ENCODE measurements around the gene SURF4. TPM values are rescaled to one million over a fixed set of nuclear protein-coding genes. Genes with fewer than 3 reads are reported as not detected.

Gene SURF4
- polyA plus RNA-seq, 3 donors, result 61.4 to 175 (median 157) TPM

DNA sequence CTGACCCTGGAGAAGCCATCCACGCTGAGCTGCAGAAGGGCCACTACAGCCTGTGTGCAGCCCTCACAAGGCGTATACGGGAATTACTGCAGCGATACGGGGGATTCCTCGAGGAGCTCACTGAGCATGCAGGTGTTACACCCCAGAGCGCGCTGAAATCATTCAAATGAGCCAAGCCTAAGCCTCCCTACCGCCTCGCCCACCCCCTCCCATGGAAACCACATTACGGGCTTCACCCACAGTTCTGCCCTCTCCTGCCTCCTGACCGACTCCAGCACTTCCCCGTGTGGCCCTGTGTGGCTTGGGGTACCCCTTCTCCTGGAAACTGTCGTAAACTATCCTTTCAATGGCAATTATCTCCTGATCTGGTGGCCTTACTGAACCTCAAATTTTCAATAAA is 53.2 kb downstream of the SURF4 start:
- TF ChIP-seq, protein P1, sequence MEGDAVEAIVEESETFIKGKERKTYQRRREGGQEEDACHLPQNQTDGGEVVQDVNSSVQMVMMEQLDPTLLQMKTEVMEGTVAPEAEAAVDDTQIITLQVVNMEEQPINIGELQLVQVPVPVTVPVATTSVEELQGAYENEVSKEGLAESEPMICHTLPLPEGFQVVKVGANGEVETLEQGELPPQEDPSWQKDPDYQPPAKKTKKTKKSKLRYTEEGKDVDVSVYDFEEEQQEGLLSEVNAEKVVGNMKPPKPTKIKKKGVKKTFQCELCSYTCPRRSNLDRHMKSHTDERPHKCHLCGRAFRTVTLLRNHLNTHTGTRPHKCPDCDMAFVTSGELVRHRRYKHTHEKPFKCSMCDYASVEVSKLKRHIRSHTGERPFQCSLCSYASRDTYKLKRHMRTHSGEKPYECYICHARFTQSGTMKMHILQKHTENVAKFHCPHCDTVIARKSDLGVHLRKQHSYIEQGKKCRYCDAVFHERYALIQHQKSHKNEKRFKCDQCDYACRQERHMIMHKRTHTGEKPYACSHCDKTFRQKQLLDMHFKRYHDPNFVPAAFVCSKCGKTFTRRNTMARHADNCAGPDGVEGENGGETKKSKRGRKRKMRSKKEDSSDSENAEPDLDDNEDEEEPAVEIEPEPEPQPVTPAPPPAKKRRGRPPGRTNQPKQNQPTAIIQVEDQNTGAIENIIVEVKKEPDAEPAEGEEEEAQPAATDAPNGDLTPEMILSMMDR (IDR thresholded peaks at IDR 0.05), result no peak
- Mint-ChIP-seq H3K27me3 (ENCODE audit: low read depth in 3 of 3) (peaks cover 5 to 15% (median 5%) of the 10 kb centered on the region in 3 donors), H3K36me3 (no peaks in the 10 kb centered on the region), H3K27ac (no peak overlapping the region), H3K4me3 (no peak overlapping the region), H3K9me3 (peaks cover 0 to 4% (median 0%) of the 10 kb centered on the region in 7 donors), H3K4me1 (peaks cover 5% of the 10 kb centered on the region)
- H3K9me3 ChIP-seq (replicated peaks in 1 of 2; ENCODE audit: control insufficient read depth in 1 of 2, insufficient read depth in 1 of 2, low read length in 2 of 2), result no peaks in the 10 kb centered on the region
- no peak overlapping the region for H3K9ac ChIP-seq (ENCODE audit: insufficient read depth, low read length, poor library complexity, severe bottlenecking)
- no peaks in the 10 kb centered on the region for H3K4me1 ChIP-seq (ENCODE audit: control insufficient read depth in 1 of 2, insufficient read depth in 2 of 2, low read length in 2 of 2)
- no peaks in the 10 kb centered on the region for H4K20me1 ChIP-seq (ENCODE audit: insufficient read depth, low read length)
- WGBS (ENCODE audit: insufficient coverage), result 54% methylated on average over 14 of the region's 14 CpGs
- H3K4me2 ChIP-seq (replicated peaks; ENCODE audit: extremely low read depth, low read length, poor library complexity, severe bottlenecking), result no peak overlapping the region
- DNase-seq, result no peak
- intact Hi-C loops (cut with micrococcal nuclease), result no loop called here
- no peaks in the 10 kb centered on the region for H3K36me3 ChIP-seq (replicated peaks in 1 of 2; ENCODE audit: control insufficient read depth in 1 of 2, insufficient read depth in 2 of 2, low read length in 2 of 2)
- H3K27ac ChIP-seq (ENCODE audit: low read depth in 1 of 2, low read length in 2 of 2), result no peak overlapping the region
- no peak overlapping the region for H2AFZ ChIP-seq (ENCODE audit: insufficient read depth, low read depth, low read length, poor library complexity, severe bottlenecking)
- no peak overlapping the region for H3K4me3 ChIP-seq (replicated peaks in 1 of 3; ENCODE audit: low read depth in 2 of 3, low read length in 3 of 3)
- no peaks in the 10 kb centered on the region for H3K79me2 ChIP-seq (ENCODE audit: insufficient read depth, low read length)
- no peaks in the 10 kb centered on the region for H3K27me3 ChIP-seq (ENCODE audit: control insufficient read depth in 2 of 2, insufficient read depth in 2 of 2, low read length in 2 of 2)

DNA sequence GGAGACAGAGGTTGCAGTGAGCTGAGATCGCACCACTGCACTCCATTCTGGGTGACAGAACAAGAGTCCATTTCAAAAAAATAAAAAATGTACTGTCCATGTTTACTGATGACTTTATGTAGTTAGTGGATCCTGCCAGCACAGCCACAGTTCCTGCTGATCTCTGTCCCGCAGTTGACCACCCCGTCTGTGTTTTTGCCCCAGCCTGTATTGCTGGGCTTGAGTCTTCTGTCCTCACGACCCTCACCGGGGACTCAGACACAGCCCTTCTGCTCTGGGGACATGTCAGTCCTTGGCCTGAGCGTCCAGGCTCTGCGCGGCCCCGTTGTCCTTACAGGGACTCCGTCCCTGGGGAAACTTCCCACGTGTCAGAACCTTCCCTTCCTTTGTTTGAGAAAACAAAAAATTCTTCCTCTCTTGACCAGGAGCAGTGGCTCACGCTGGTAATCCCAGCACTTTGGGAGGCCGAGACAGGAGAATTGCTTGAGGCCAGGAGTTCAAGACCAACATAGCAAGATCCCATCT is 54.4 kb downstream of the SURF4 start:
- no peak overlapping the region for H3K27ac ChIP-seq (ENCODE audit: low read depth in 1 of 2, low read length in 2 of 2)
- no peaks in the 10 kb centered on the region for H4K20me1 ChIP-seq (ENCODE audit: insufficient read depth, low read length)
- Mint-ChIP-seq H3K4me3 (no peak overlapping the region), H3K4me1 (peaks cover 5% of the 10 kb centered on the region), H3K9me3 (peaks cover 0 to 4% (median 0%) of the 10 kb centered on the region in 7 donors), H3K27me3 (ENCODE audit: low read depth in 3 of 3) (peaks cover 5 to 18% (median 7%) of the 10 kb centered on the region in 3 donors), H3K27ac (no peak overlapping the region), H3K36me3 (no peaks in the 10 kb centered on the region)
- H3K27me3 ChIP-seq (ENCODE audit: control insufficient read depth in 2 of 2, insufficient read depth in 2 of 2, low read length in 2 of 2), result no peaks in the 10 kb centered on the region
- TF ChIP-seq, protein P1 (IDR thresholded peaks at IDR 0.05), result no peak
- no peaks in the 10 kb centered on the region for H3K36me3 ChIP-seq (replicated peaks in 1 of 2; ENCODE audit: control insufficient read depth in 1 of 2, insufficient read depth in 2 of 2, low read length in 2 of 2)
- no peaks in the 10 kb centered on the region for H3K79me2 ChIP-seq (ENCODE audit: insufficient read depth, low read length)
- WGBS (ENCODE audit: insufficient coverage), result 96% methylated on average over 10 of the region's 13 CpGs
- intact Hi-C loops (cut with micrococcal nuclease), result no loop called here
- H3K9ac ChIP-seq (ENCODE audit: insufficient read depth, low read length, poor library complexity, severe bottlenecking), result no peak overlapping the region
- DNase-seq, result no peak
- H3K4me3 ChIP-seq (replicated peaks in 1 of 3; ENCODE audit: low read depth in 2 of 3, low read length in 3 of 3), result no peak overlapping the region
- H2AFZ ChIP-seq (ENCODE audit: insufficient read depth, low read depth, low read length, poor library complexity, severe bottlenecking), result no peak overlapping the region
- H3K4me2 ChIP-seq (replicated peaks; ENCODE audit: extremely low read depth, low read length, poor library complexity, severe bottlenecking), result no peak overlapping the region
- H3K4me1 ChIP-seq (ENCODE audit: control insufficient read depth in 1 of 2, insufficient read depth in 2 of 2, low read length in 2 of 2), result no peaks in the 10 kb centered on the region
- H3K9me3 ChIP-seq (replicated peaks in 1 of 2; ENCODE audit: control insufficient read depth in 1 of 2, insufficient read depth in 1 of 2, low read length in 2 of 2), result no peaks in the 10 kb centered on the region

All from CD14-positive monocyte (primary cell).